ENCODE data around the gene IFNL2. TPM values are rescaled to one million over a fixed set of nuclear protein-coding genes. Genes with fewer than 3 reads are reported as not detected.
"Not testable (repeated sequence)": the region's sequence is repeated elsewhere in the genome, so short reads cannot be mapped to it uniquely, and the experiment has no call there.

Gene IFNL2
- total RNA-seq, 4 donors from 2014 or later = not detected

DNA sequence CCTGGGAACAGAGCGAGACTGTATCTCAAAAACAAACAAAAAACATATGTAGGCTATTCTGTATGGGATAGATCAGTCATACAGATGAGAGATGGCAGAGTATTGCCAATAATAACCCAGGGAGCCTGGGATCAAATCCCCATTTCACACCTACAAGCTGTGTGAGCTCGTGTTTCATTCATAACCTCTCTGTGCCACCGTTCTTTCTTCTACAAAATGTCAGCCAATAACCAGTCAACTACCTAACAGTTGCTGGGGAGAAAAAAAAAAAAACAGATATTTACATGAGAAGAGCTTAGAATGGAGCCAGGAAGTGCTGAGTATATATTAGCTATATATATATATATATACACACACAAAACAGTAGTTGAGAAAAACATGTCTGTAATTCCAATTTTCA, 6.5 kb upstream of the IFNL2 start:
- 50 to 65% methylated on average over 3 of the region's 3 CpGs for WGBS, 2 donors
- Histone ChIP-seq H3K27me3 (peaks cover 3 to 85% (median 18%) of the 10 kb centered on the region in 4 donors), H3K27ac (no peak overlapping the region), H3K36me3 (no peaks in the 10 kb centered on the region), H3K9me3 (no peaks in the 10 kb centered on the region), H3K4me1 (peaks cover 0 to 19% (median 0%) of the 10 kb centered on the region in 3 donors), H3K4me3 (no peak overlapping the region)
- no peak for TF ChIP-seq POLR2A (IDR thresholded peaks at IDR 0.05)
- TF ChIP-seq, protein P1, sequence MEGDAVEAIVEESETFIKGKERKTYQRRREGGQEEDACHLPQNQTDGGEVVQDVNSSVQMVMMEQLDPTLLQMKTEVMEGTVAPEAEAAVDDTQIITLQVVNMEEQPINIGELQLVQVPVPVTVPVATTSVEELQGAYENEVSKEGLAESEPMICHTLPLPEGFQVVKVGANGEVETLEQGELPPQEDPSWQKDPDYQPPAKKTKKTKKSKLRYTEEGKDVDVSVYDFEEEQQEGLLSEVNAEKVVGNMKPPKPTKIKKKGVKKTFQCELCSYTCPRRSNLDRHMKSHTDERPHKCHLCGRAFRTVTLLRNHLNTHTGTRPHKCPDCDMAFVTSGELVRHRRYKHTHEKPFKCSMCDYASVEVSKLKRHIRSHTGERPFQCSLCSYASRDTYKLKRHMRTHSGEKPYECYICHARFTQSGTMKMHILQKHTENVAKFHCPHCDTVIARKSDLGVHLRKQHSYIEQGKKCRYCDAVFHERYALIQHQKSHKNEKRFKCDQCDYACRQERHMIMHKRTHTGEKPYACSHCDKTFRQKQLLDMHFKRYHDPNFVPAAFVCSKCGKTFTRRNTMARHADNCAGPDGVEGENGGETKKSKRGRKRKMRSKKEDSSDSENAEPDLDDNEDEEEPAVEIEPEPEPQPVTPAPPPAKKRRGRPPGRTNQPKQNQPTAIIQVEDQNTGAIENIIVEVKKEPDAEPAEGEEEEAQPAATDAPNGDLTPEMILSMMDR (IDR thresholded peaks at IDR 0.05) = no peak
- intact Hi-C loops (cut with DNase I) = no loop called here
- DNase-seq = no peak

DNA sequence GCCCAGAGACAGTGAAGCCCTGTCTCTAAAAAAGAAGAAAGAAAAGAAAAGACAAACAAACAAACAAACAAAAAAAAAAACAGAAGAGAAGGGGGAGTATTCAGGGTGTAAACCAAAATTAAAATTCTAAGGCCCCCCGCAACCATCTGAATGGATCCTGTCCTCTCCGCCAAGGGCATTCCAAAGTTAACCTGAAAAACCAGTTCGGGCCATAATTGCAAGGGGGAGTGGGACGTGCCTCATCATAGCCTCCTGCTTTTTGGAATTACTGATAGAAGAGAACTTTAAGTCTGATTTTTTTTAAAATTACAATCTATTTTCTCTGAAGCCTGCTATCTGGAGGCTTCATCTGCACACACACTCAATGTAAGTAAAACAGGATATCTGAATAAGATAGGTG, 5.7 kb upstream of the IFNL2 start:
- Histone ChIP-seq H3K27ac (no peak overlapping the region), H3K9me3 (no peaks in the 10 kb centered on the region), H3K4me1 (peaks cover 0 to 19% (median 0%) of the 10 kb centered on the region in 3 donors), H3K27me3 (peaks cover 3 to 86% (median 18%) of the 10 kb centered on the region in 4 donors), H3K4me3 (no peak overlapping the region), H3K36me3 (no peaks in the 10 kb centered on the region)
- no peak for TF ChIP-seq POLR2A (IDR thresholded peaks at IDR 0.05)
- TF ChIP-seq, protein P1 (IDR thresholded peaks at IDR 0.05) = no peak
- intact Hi-C loops (cut with DNase I) = no loop called here
- WGBS, 2 donors = 42 to 57% methylated on average over 4 of the region's 4 CpGs
- no peak for DNase-seq

DNA sequence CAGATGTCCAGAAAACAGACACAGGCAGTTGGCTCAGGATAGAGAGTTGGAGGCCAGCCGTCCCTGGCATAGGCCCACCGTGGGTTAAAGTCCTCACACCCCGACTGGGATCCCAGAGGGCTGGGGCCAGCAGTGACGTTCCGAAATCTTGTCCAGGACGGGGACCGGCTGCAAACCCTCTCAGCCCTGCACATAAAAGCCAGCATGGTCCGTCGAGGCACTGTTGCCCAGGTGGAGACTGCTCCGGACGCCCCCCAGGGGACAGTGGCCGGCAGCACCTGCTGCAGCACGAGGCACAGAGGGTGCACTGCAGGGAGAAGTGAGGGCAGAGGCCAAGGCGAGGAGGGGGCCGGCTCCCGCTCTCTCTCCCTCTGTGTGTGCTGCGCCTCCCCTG, 4.3 kb upstream of the IFNL2 start:
- Histone ChIP-seq H3K27me3 (peaks cover 3 to 85% (median 18%) of the 10 kb centered on the region in 4 donors), H3K4me3 (no peak overlapping the region)
- DNase-seq = no peak

DNA sequence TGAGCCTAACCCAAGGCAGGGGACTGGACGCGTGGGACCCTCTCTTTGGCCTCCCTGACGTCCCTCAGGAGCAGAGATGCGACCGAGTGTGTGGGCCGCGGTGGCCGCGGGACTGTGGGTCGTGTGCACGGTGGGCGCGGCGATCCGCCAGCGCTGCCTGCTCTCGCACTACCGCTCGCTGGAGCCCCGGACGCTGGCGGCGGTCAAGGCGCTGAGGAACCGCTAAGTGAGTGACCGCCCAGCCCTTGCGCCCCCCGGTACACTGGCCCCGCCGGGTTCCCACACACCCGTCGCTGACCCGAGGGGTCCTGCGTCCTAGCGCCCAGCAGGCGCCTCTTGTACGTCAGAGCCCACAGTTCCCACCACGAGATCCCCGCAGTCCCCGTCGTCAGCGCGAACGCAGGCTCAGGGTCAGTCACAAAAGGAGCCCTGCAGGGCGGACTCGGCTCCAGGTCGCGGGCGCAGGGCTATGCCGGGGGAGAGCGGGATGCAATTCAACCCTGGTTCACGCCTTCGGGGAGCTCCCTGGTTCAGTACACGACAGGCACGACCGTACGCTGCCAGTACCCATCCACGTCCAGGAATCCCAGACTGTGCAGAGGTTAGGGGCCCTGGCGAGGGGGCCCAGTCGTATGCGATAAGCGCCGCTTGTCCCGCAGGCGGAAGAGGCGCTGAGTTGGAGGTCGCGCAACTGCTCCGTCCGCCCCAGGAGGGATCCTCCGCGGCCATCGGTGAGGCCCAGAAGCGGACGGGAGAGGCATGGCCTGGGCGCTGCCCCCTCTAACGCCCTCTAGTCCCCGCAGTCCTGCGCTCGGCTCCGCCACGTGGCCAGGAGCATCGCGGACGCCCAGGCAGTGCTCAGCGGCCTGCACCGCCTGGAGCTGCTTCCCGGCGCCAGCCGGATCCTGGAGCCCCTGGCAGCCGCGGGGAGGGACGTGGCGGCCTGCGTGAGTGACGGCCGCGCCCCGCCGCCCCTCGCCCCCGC, 3.6 kb upstream of the IFNL2 start:
- H3K27ac ChIP-seq = no peak overlapping the region
- peaks cover 3 to 91% (median 18%) of the 10 kb centered on the region in 4 donors for H3K27me3 ChIP-seq
- peaks cover 0 to 19% (median 0%) of the 10 kb centered on the region in 3 donors for H3K4me1 ChIP-seq
- H3K36me3 ChIP-seq = no peaks in the 10 kb centered on the region
- WGBS, 2 donors = 18 to 31% methylated on average over 7 to 20 of the region's 102 CpGs
- intact Hi-C loops (cut with DNase I) = no loop called here
- H3K4me3 ChIP-seq = peak overlapping the region in 1 of 4 donors; percentile 16
- TF ChIP-seq, protein P1 (IDR thresholded peaks at IDR 0.05) = no peak
- TF ChIP-seq POLR2A (IDR thresholded peaks at IDR 0.05) = no peak
- no peaks in the 10 kb centered on the region for H3K9me3 ChIP-seq
- DNase-seq = no peak

More for the DNA sequence above, 4.3 kb upstream of the IFNL2 start:
- TF ChIP-seq POLR2A (IDR thresholded peaks at IDR 0.05) = no peak
- TF ChIP-seq, protein P1 (IDR thresholded peaks at IDR 0.05) = no peak
- intact Hi-C loops (cut with DNase I) = no loop called here
- Histone ChIP-seq H3K36me3 (no peaks in the 10 kb centered on the region), H3K4me1 (peaks cover 0 to 19% (median 0%) of the 10 kb centered on the region in 3 donors), H3K9me3 (no peaks in the 10 kb centered on the region), H3K27ac (no peak overlapping the region)
- 13 to 20% methylated on average over 5 to 15 of the region's 17 CpGs for WGBS, 2 donors

DNA sequence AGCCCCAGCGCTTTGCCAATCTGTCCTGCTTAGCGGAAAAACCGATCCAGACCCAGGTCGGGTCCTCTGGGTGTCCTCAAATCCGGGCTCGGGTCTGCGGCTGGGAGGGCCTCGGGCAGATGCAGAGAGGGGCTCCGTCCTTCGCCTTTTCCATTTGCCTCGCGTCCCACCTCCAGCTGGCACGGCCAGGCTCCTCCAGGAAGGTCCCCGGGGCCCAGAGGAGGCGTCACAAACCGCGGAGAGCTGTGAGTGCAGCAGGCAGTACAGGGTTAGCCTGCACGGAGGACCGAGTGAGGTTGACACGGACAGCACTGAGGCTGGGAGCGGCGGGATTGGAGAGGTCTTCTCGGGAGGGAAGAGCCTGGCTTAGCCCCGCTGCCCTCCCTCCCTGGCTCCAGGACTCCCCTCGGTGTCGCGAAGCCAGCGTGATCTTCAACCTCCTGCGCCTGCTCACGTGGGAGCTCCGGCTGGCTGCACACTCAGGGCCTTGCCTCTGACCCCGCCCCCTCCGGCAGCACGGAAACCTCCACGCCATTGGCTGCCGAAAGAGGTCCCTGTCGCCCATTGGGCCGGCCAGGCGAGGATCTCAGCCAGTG, 2.8 kb upstream of the IFNL2 start:
- intact Hi-C loops (cut with DNase I) = no loop called here
- no peaks in the 10 kb centered on the region for H3K9me3 ChIP-seq
- WGBS, 2 donors = 15 to 30% methylated on average over 4 to 5 of the region's 39 CpGs
- no peak for TF ChIP-seq POLR2A (IDR thresholded peaks at IDR 0.05)
- TF ChIP-seq, protein P1 (IDR thresholded peaks at IDR 0.05) = no peak
- peaks cover 0 to 19% (median 0%) of the 10 kb centered on the region in 3 donors for H3K4me1 ChIP-seq
- peaks cover 3 to 89% (median 18%) of the 10 kb centered on the region in 4 donors for H3K27me3 ChIP-seq
- no peak overlapping the region for H3K4me3 ChIP-seq
- no peak for DNase-seq
- no peak overlapping the region for H3K27ac ChIP-seq
- H3K36me3 ChIP-seq = no peaks in the 10 kb centered on the region

DNA sequence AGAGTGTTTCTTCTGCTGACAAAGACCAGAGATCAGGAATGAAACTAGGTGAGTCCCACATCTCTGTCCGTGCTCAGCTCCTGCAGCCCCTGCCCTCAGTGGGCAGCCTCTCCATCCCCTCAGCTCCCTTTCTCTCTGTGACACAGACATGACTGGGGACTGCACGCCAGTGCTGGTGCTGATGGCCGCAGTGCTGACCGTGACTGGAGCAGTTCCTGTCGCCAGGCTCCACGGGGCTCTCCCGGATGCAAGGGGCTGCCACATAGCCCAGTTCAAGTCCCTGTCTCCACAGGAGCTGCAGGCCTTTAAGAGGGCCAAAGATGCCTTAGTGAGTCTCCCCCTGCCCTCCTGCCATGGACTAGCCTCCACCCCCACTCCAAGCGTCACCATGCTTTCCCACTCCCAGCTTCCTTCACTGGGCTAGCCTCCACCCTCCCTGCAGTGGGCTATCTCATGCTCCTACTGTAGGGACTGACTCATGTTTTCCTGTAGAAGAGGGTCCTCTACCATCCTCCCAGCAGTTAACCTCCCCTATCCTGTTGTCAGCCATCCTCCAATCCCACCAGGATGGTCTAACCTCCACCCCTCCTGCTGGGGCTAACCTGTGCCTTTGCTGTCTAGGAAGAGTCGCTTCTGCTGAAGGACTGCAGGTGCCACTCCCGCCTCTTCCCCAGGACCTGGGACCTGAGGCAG, 481 bp downstream of the IFNL2 start:
- H3K27ac ChIP-seq; H3K9me3 ChIP-seq; H3K4me3 ChIP-seq; H3K36me3 ChIP-seq; DNase-seq; intact Hi-C loops (cut with DNase I): not testable (repeated sequence)
- H3K27me3 ChIP-seq = peaks cover 3 to 72% (median 15%) of the 10 kb centered on the region in 4 donors
- H3K4me1 ChIP-seq = peaks cover 0 to 19% (median 0%) of the 10 kb centered on the region in 3 donors
- 81 to 83% methylated on average over 3 of the region's 10 CpGs for WGBS, 2 donors

DNA sequence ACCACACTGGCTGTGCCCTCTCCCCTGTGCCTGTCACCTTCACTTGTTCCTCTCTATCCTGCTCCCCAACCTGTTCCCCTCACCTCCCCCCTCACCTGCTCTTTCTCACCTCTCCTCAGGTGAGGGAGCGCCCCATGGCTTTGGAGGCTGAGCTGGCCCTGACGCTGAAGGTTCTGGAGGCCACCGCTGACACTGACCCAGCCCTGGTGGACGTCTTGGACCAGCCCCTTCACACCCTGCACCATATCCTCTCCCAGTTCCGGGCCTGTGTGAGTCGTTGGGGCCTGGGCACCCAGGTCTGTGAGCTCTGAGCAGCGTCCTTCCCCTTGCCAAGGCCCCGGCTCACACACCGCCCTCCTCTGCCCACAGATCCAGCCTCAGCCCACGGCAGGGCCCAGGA, 1.2 kb downstream of the IFNL2 start:
- H3K4me3 ChIP-seq; H3K36me3 ChIP-seq; H3K27ac ChIP-seq; DNase-seq; intact Hi-C loops (cut with DNase I); H3K9me3 ChIP-seq: not testable (repeated sequence)
- 70 to 77% methylated on average over 4 to 7 of the region's 10 CpGs for WGBS, 2 donors
- Histone ChIP-seq H3K4me1 (peaks cover 0 to 12% (median 0%) of the 10 kb centered on the region in 3 donors), H3K27me3 (peaks cover 0 to 66% (median 8%) of the 10 kb centered on the region in 4 donors)

All from esophagus squamous epithelium (tissue), 5 donors.